Lower lobe of right lung (tissue), 2 donors: Measurements from ENCODE around the gene GREM2. TPM values are rescaled to one million over a fixed set of nuclear protein-coding genes. Genes with fewer than 3 reads are reported as not detected.

Source experiments
- ATAC-seq, 2 donors: fragments of 200-7000 bp; cut with Tn5 transposase; one replicate each; pipeline ENCODE4 v1.9.1; 2020 to 2022; ENCODE audit warnings: mild to moderate bottlenecking in 2 of 2, moderate library complexity in 2 of 2
- DNase-seq: peaks from one replicate; pipeline ENCODE4 v3.0.0-alpha.2; 2020
- H3K27ac ChIP-seq: fragments of 200-600 bp; one replicate; pipeline ENCODE4 v1.8.0; 2022
- H3K27me3 ChIP-seq: fragments of 200-600 bp; one replicate; pipeline ENCODE4 v1.8.0; 2022; ENCODE audit warnings: low read depth
- H3K36me3 ChIP-seq: fragments of 200-600 bp; one replicate; pipeline ENCODE4 v1.8.0; 2022; ENCODE audit warnings: mild to moderate bottlenecking
- H3K4me1 ChIP-seq: fragments of 200-600 bp; one replicate; pipeline ENCODE4 v1.8.0; 2022
- H3K4me3 ChIP-seq: fragments of 200-600 bp; one replicate; pipeline ENCODE4 v1.8.0; 2022; ENCODE audit warnings: mild to moderate bottlenecking
- H3K9me3 ChIP-seq: fragments of 200-600 bp; one replicate; pipeline ENCODE4 v1.8.0; 2022
- CTCF ChIP-seq: fragments of 200-600 bp; IDR thresholded peaks from one replicate; pipeline ENCODE4 v1.8.0; 2022; ENCODE audit warnings: antibody characterized with exemption, mild to moderate bottlenecking
- intact Hi-C: fragments of 100-400 bp; cut with DNase I; formaldehyde crosslinking; loops from one replicate; pipeline ENCODE4 v1.11.0; 2022
- total RNA-seq: library from RNA; stranded (reverse); fragmentation: NEBNext Ultra II Directional; extraction: Animal tissue kit (Norgen Biotek cat#: 25700); gene quantifications from one replicate; pipeline ENCODE4 v1.2.1, GENCODE V29; 2021
- donor health status: DM: no; HTN: yes; CAD: no; lungs with severe emphysema.

GREM2 gene
- total RNA-seq, 1 donor from 2014 or later: 0.74 TPM

- Histone ChIP-seq H3K36me3 (no peaks in the 10 kb centered on the region), H3K4me3 (no peak overlapping the region), H3K9me3 (no peaks in the 10 kb centered on the region), H3K27ac (no peak overlapping the region), H3K4me1 (no peaks in the 10 kb centered on the region), H3K27me3 (no peaks in the 10 kb centered on the region)
- TF ChIP-seq CTCF: no peak
- intact Hi-C loops: no loop called here
- DNase-seq: no peak
- ATAC-seq: no peak
These were observed 18.5 kb upstream of the GREM2 start for GRCh38 chr1:240630409-240630808.

GRCh38 chr1:240621249-240621648 is 9.3 kb upstream of the GREM2 start:
- H3K36me3 ChIP-seq: no peaks in the 10 kb centered on the region
- no peak for DNase-seq
- intact Hi-C loops: no loop called here

GRCh38 chr1:240619906-240620621 is 8.1 kb upstream of the GREM2 start:
- no peak overlapping the region for H3K27ac ChIP-seq
- H3K4me1 ChIP-seq: no peaks in the 10 kb centered on the region
- ATAC-seq (no peak), DNase-seq (no peak)
- no peak for TF ChIP-seq CTCF
- H3K4me3 ChIP-seq: no peak overlapping the region
- intact Hi-C loops: no loop called here
- H3K36me3 ChIP-seq: no peaks in the 10 kb centered on the region
- no peaks in the 10 kb centered on the region for H3K27me3 ChIP-seq
- no peaks in the 10 kb centered on the region for H3K9me3 ChIP-seq

More at GRCh38 chr1:240621249-240621648, 9.3 kb upstream of the GREM2 start:
- no peak overlapping the region for H3K27ac ChIP-seq
- no peaks in the 10 kb centered on the region for H3K9me3 ChIP-seq
- ATAC-seq: no peak
- H3K4me1 ChIP-seq: no peaks in the 10 kb centered on the region
- no peak overlapping the region for H3K4me3 ChIP-seq
- TF ChIP-seq CTCF: no peak
- no peaks in the 10 kb centered on the region for H3K27me3 ChIP-seq

GRCh38 chr1:240619357-240619756 is 7.4 kb upstream of the GREM2 start:
- Histone ChIP-seq H3K4me1 (no peaks in the 10 kb centered on the region), H3K9me3 (no peaks in the 10 kb centered on the region), H3K27ac (no peak overlapping the region), H3K36me3 (no peaks in the 10 kb centered on the region), H3K27me3 (no peaks in the 10 kb centered on the region), H3K4me3 (no peak overlapping the region)
- DNase-seq (no peak), ATAC-seq (no peak)
- no peak for TF ChIP-seq CTCF
- intact Hi-C loops: no loop called here

GRCh38 chr1:240618946-240619345 is 7.0 kb upstream of the GREM2 start:
- H3K27me3 ChIP-seq: no peaks in the 10 kb centered on the region
- no peak for TF ChIP-seq CTCF
- no peaks in the 10 kb centered on the region for H3K36me3 ChIP-seq
- ATAC-seq (no peak), DNase-seq (no peak)
- no peak overlapping the region for H3K27ac ChIP-seq
- no peaks in the 10 kb centered on the region for H3K4me1 ChIP-seq
- no peak overlapping the region for H3K4me3 ChIP-seq
- intact Hi-C loops: no loop called here
- no peaks in the 10 kb centered on the region for H3K9me3 ChIP-seq
